Mesothelial cell of epicardium (in vitro differentiated cells): ENCODE data around the gene GABRB1. TPM values are rescaled to one million over a fixed set of nuclear protein-coding genes. Genes with fewer than 3 reads are reported as not detected.
"Not testable (repeated sequence)": the region's sequence is repeated elsewhere in the genome, so short reads cannot be mapped to it uniquely, and the experiment has no call there.

ENCODE experiments used
- DNase-seq, 2 experiments: peaks; one replicate each; pipeline ENCODE4 v3.0.0; 2021; ENCODE audit warnings: low spot score in 2 of 2; ENCODE audit not compliant: unreplicated experiment in 2 of 2
- H3K27ac Mint-ChIP-seq: 2 replicates; pipeline ENCODE4 v1.8.0; 2021; ENCODE audit warnings: mixed read lengths
- H3K27me3 Mint-ChIP-seq: 2 replicates; pipeline ENCODE4 v1.8.0; 2021; ENCODE audit warnings: low read depth, mixed read lengths
- H3K36me3 Mint-ChIP-seq: 2 replicates; pipeline ENCODE4 v1.8.0; 2021; ENCODE audit warnings: mixed read lengths
- H3K4me1 Mint-ChIP-seq: 2 replicates; pipeline ENCODE4 v1.8.0; 2021; ENCODE audit warnings: mixed read lengths
- H3K4me3 Mint-ChIP-seq: 2 replicates; pipeline ENCODE4 v1.8.0; 2021; ENCODE audit warnings: mild to moderate bottlenecking, moderate library complexity, mixed read lengths
- H3K9me3 Mint-ChIP-seq: 2 replicates; pipeline ENCODE4 v1.8.0; 2021; ENCODE audit warnings: mixed read lengths
- CTCF ChIP-seq: fragments of 200-600 bp; sonication (generic); IDR thresholded peaks from one replicate; pipeline ENCODE4 v1.5.0; 2021; ENCODE audit warnings: antibody characterized with exemption; ENCODE audit not compliant: unreplicated experiment
- total RNA-seq: library from RNA; stranded (reverse); gene quantifications from 3 replicates; pipeline ENCODE4 v1.2.1, GENCODE V29; 2021

Gene GABRB1
- total RNA-seq, 1 donor from 2014 or later = not detected

GRCh38 chr4:47373174-47373573, 341.8 kb downstream of the GABRB1 start:
- no peak overlapping the region for H3K4me3 Mint-ChIP-seq
- DNase-seq = no peak
- no peak overlapping the region for H3K27ac Mint-ChIP-seq
- no peak for TF ChIP-seq CTCF
- H3K36me3 Mint-ChIP-seq = no peaks in the 10 kb centered on the region
- H3K27me3 Mint-ChIP-seq = no peaks in the 10 kb centered on the region
- no peaks in the 10 kb centered on the region for H3K4me1 Mint-ChIP-seq
- peaks cover 16% of the 10 kb centered on the region for H3K9me3 Mint-ChIP-seq

- no peak overlapping the region for H3K4me3 Mint-ChIP-seq
Measured at GRCh38 chr4:47373709-47374108, 342.3 kb downstream of the GABRB1 start.

GRCh38 chr4:47374477-47374876, 343.1 kb downstream of the GABRB1 start:
- Mint-ChIP-seq H3K27ac (no peak overlapping the region), H3K36me3 (no peaks in the 10 kb centered on the region), H3K9me3 (peaks cover 16% of the 10 kb centered on the region), H3K4me1 (no peaks in the 10 kb centered on the region), H3K27me3 (no peaks in the 10 kb centered on the region), H3K4me3 (no peak overlapping the region)
- TF ChIP-seq CTCF = no peak
- DNase-seq = no peak

More at GRCh38 chr4:47373709-47374108, 342.3 kb downstream of the GABRB1 start:
- H3K4me1 Mint-ChIP-seq = no peaks in the 10 kb centered on the region
- no peaks in the 10 kb centered on the region for H3K27me3 Mint-ChIP-seq
- DNase-seq = no peak
- TF ChIP-seq CTCF = no peak
- peaks cover 16% of the 10 kb centered on the region for H3K9me3 Mint-ChIP-seq
- no peaks in the 10 kb centered on the region for H3K36me3 Mint-ChIP-seq
- H3K27ac Mint-ChIP-seq = no peak overlapping the region

- H3K4me1 Mint-ChIP-seq, H3K36me3 Mint-ChIP-seq, DNase-seq, H3K27ac Mint-ChIP-seq, H3K27me3 Mint-ChIP-seq, H3K9me3 Mint-ChIP-seq, H3K4me3 Mint-ChIP-seq: not testable (repeated sequence)
Measured at GRCh38 chr4:47378021-47378530, 346.7 kb downstream of the GABRB1 start.

- Mint-ChIP-seq H3K36me3 (no peaks in the 10 kb centered on the region), H3K27ac (no peak overlapping the region), H3K4me3 (no peak overlapping the region), H3K27me3 (no peaks in the 10 kb centered on the region), H3K4me1 (peaks cover 5% of the 10 kb centered on the region), H3K9me3 (peaks cover 10% of the 10 kb centered on the region)
- DNase-seq = no peak
- TF ChIP-seq CTCF = no peak
Measured at GRCh38 chr4:47381172-47381571, 349.8 kb downstream of the GABRB1 start.

GRCh38 chr4:47382846-47383360, 351.5 kb downstream of the GABRB1 start:
- no peak for TF ChIP-seq CTCF
- Mint-ChIP-seq H3K27ac (no peak overlapping the region), H3K4me1 (peaks cover 14% of the 10 kb centered on the region), H3K9me3 (no peaks in the 10 kb centered on the region), H3K36me3 (no peaks in the 10 kb centered on the region), H3K27me3 (no peaks in the 10 kb centered on the region), H3K4me3 (no peak overlapping the region)
- no peak for DNase-seq
